HepG2 (cell line): Measurements from ENCODE around the gene HS3ST3B1. TPM values are rescaled to one million over a fixed set of nuclear protein-coding genes. Genes with fewer than 3 reads are reported as not detected.

Experiments used
- ATAC-seq: fragments of 200-7000 bp; cut with Tn5 transposase; 3 replicates; pipeline ENCODE4 v1.9.1; 2020; ENCODE audit warnings: mild to moderate bottlenecking, moderate library complexity
- BruUV-seq: library from RNA; stranded (reverse); fragments of 400-500 nt; replicated peaks from 2 replicates; lab custom pipeline; 2021; lab: Mats Ljungman, UMichigan
- CTCF ChIA-PET: fragments of 300-600 bp; formaldehyde crosslinking; extraction: SDS; loops from one replicate; lab custom pipeline; 2021; ENCODE audit warnings: low total read pairs, inconsistent platforms, low intra/inter-chr PET ratio; lab: Yijun Ruan, JAX
- POLR2A ChIA-PET: fragments of 350-600 bp; sonication (Branson Sonifier 250); formaldehyde crosslinking; loops from one replicate; lab custom pipeline; 2020; ENCODE audit warnings: antibody characterized with exemption, inconsistent platforms; lab: Yijun Ruan, JAX
- DNase-seq: peaks from one replicate; pipeline ENCODE4 v3.0.0-alpha.2; 2015; ENCODE audit warnings: low spot score
- FAIRE-seq: peaks from 3 replicates; lab custom pipeline; 2011; peaks lifted over from hg19 to GRCh38; lab: Jason Lieb, UNC
- H2AFZ ChIP-seq: one replicate; pipeline ENCODE4 v1.6.1; 2011; ENCODE audit warnings: low read length, inconsistent platforms
- H3K27ac ChIP-seq: fragments of 300-600 bp; 3 replicates; pipeline ENCODE4 v1.8.0; 2011; ENCODE audit warnings: mixed run types, mild to moderate bottlenecking, mixed read lengths, low read length, inconsistent platforms; ENCODE audit not compliant: insufficient read depth; ENCODE audit errors: extremely low read length
- H3K27me3 ChIP-seq, 2 experiments: fragments of 200-600 bp in 1 of 2; 2 replicates in 1 of 2; 3 replicates in 1 of 2; pipeline versions ENCODE4 v1.6.0 to v1.8.0; 2011; ENCODE audit warnings: low read length in 2 of 2, mild to moderate bottlenecking in 2 of 2, moderate library complexity in 2 of 2, inconsistent platforms in 1 of 2; ENCODE audit not compliant: insufficient read depth in 2 of 2, control insufficient read depth in 1 of 2
- H3K36me3 ChIP-seq, 2 experiments: fragments of 200-600 bp in 1 of 2; replicated peaks in 1 of 2; 2 replicates in 1 of 2; 3 replicates in 1 of 2; pipeline versions ENCODE4 v1.5.1 to v1.8.0; 2011; ENCODE audit warnings: low read length in 2 of 2, inconsistent platforms in 1 of 2; ENCODE audit not compliant: insufficient read depth in 2 of 2, control insufficient read depth in 1 of 2
- H3K4me1 ChIP-seq: 2 replicates; pipeline ENCODE4 v1.5.1; 2012; ENCODE audit warnings: low read length, inconsistent platforms; ENCODE audit not compliant: insufficient read depth
- H3K4me2 ChIP-seq: 2 replicates; pipeline ENCODE4 v1.6.0; 2011; ENCODE audit warnings: low read depth, low read length, inconsistent platforms
- H3K4me3 ChIP-seq, 3 experiments: fragments of 200-600 bp in 1 of 3; sonication (generic), shearing (Covaris generic) in 1 of 3; replicated peaks in 1 of 3; 2 replicates each; pipeline ENCODE4 v1.5.1; 2011 to 2016; ENCODE audit warnings: low read length in 3 of 3, inconsistent platforms in 2 of 3, low read depth in 2 of 3, mild to moderate bottlenecking in 2 of 3, control low read depth in 1 of 3, mixed read lengths in 1 of 3; ENCODE audit not compliant: insufficient read depth in 1 of 3
- H3K79me2 ChIP-seq: one replicate; pipeline ENCODE4 v1.6.1; 2011; ENCODE audit warnings: low read length, inconsistent platforms; ENCODE audit not compliant: insufficient read depth
- H3K9ac ChIP-seq: 2 replicates; pipeline ENCODE4 v1.6.0; 2011; ENCODE audit warnings: mild to moderate bottlenecking, low read depth, low read length, inconsistent platforms; ENCODE audit not compliant: insufficient read depth
- H3K9me3 ChIP-seq: 2 replicates; pipeline ENCODE4 v1.5.1; 2012; ENCODE audit warnings: mild to moderate bottlenecking, low read length
- H4K20me1 ChIP-seq: 2 replicates; pipeline ENCODE4 v1.6.0; 2011; ENCODE audit warnings: inconsistent platforms, mild to moderate bottlenecking, low read length, moderate library complexity; ENCODE audit not compliant: insufficient read depth
- CEBPB ChIP-seq: IDR thresholded peaks from 2 replicates; pipeline ENCODE4 v1.6.1; 2011; ENCODE audit warnings: low read depth, low read length, improper control_type of control experiment, borderline replicate concordance
- PRMT3 ChIP-seq: sonication (generic); formaldehyde crosslinking; IDR thresholded peaks from 2 replicates; pipeline ENCODE4 v1.8.1; 2022; ENCODE audit warnings: low read depth, mild to moderate bottlenecking, moderate library complexity, missing genetic modification reagents, borderline replicate concordance
- ZBTB33 ChIP-seq: sonication (generic); formaldehyde crosslinking; IDR thresholded peaks from 2 replicates; pipeline ENCODE4 v1.4.0; 2020; ENCODE audit warnings: missing genetic modification reagents
- WGBS: methylation state at CpG from one replicate; pipeline ENCODE4 v1.1.6; 2017; ENCODE audit warnings: low lambda C conversion rate; 5-methylcytosine and 5-hydroxymethylcytosine counted together
- in situ Hi-C: cut with HindIII; loops from 2 replicates; pipeline ENCODE4 v1.10.0; 2017; ENCODE audit warnings: low pct_unique_long_range_greater_than_20kb; ENCODE audit not compliant: extremely low pct_ligation_motif_present
- intact Hi-C: fragments of 100-400 bp; cut with micrococcal nuclease; formaldehyde crosslinking; loops from one replicate; pipeline ENCODE4 v1.10.0; 2022; ENCODE audit not compliant: unreplicated experiment
- polyA plus RNA-seq, 8 experiments: library from polyadenylated mRNA; depleted of rRNA in 3 of 8; stranded (reverse) in 7 of 8; unstranded in 1 of 8; fragments of >200 nt; fragmentation: Illumina TruSeq in 4 of 8; extraction: Trizol in 4 of 8; gene quantifications; 2 replicates each; pipeline versions ENCODE4 v1.2.1 to v1.2.3, GENCODE V29; 2011 to 2016; ENCODE audit warnings: low read depth in 4 of 8, missing spikeins in 1 of 8, mixed read lengths in 1 of 8; ENCODE audit not compliant: insufficient read depth in 1 of 8
- total RNA-seq, 5 experiments: library from RNA; depleted of rRNA; stranded (reverse); fragments of >200 nt; fragmentation: Illumina TruSeq; extraction: Trizol; gene quantifications; 2 replicates each; pipeline ENCODE4 v1.2.3, GENCODE V29; 2016; ENCODE audit warnings: low read depth in 1 of 5

HS3ST3B1 gene
- total and polyA plus RNA-seq, 2 of the 13 experiments (the other 11 are each of a cell fraction or from before 2014, with no cell fraction given), result 15.7 to 39.5 TPM

- BruUV-seq, result no TSS peak
- no peak for TF ChIP-seq PRMT3 (CRISPR knock-in tag)
- no peak overlapping the region for H3K4me3 ChIP-seq
- in situ Hi-C loops (no loop called here), intact Hi-C loops (no loop called here)
- no peak for FAIRE-seq
- peaks cover 71% of the 10 kb centered on the region for H3K79me2 ChIP-seq
- H2AFZ ChIP-seq, result no peak overlapping the region
- ATAC-seq, result no peak
- H3K27me3 ChIP-seq, result no peaks in the 10 kb centered on the region
- no peaks in the 10 kb centered on the region for H3K9me3 ChIP-seq
- no peak overlapping the region for H3K27ac ChIP-seq
- H3K36me3 ChIP-seq, result peaks cover 8 to 80% of the 10 kb centered on the region in 2 experiments
- peaks cover 16% of the 10 kb centered on the region for H3K4me1 ChIP-seq
- H3K9ac ChIP-seq, result no peak overlapping the region
- CTCF ChIA-PET, result no interaction called here
- WGBS, result 96% methylated on average over 3 of the region's 3 CpGs
- no peak overlapping the region for H3K4me2 ChIP-seq
- no peak for DNase-seq
- H4K20me1 ChIP-seq, result no peaks in the 10 kb centered on the region; the same call in 1 of the 2 replicates
- POLR2A ChIA-PET, result interaction anchor here (0.9 to 1.0 kb wide), 2 partner anchors 23 to 96 kb away, joined by 3 to 4 read pairs; partner anchors contain the start of gene HS3ST3B1
Measured at GRCh38 chr17:14396547-14396946, 95.7 kb downstream of the HS3ST3B1 start.

GRCh38 chr17:14398766-14399165, 97.9 kb downstream of the HS3ST3B1 start:
- in situ Hi-C loops, result no loop called here
- intact Hi-C loops, result no loop called here
- Histone ChIP-seq H3K27me3 (no peaks in the 10 kb centered on the region), H3K4me2 (no peak overlapping the region), H3K9ac (no peak overlapping the region), H3K27ac (no peak overlapping the region), H3K79me2 (peaks cover 71% of the 10 kb centered on the region), H3K9me3 (no peaks in the 10 kb centered on the region), H3K4me1 (peaks cover 22% of the 10 kb centered on the region), H4K20me1 (no peaks in the 10 kb centered on the region; the same call in 1 of the 2 replicates), H2AFZ (no peak overlapping the region), H3K36me3 (peaks cover 15 to 84% of the 10 kb centered on the region in 2 experiments), H3K4me3 (no peak overlapping the region)
- WGBS, result 97% methylated on average over 1 of the region's 1 CpG
- BruUV-seq, result no TSS peak
- CTCF ChIA-PET, result no interaction called here
- DNase-seq (no peak), FAIRE-seq (no peak), ATAC-seq (no peak)
- TF ChIP-seq ZBTB33, result no peak
- peak; percentile 30; the same call in 1 of the 2 replicates for TF ChIP-seq CEBPB
- POLR2A ChIA-PET, result no interaction called here

Other genes with a start within 250 kb of the HS3ST3B1 start
- 20.1 and 20.6 TPM in 2 replicates for gene COX10, start 231.6 kb upstream of the HS3ST3B1 start, total RNA-seq (2016; rRNA removed; fragmentation: Illumina TruSeq; extraction: Trizol)
- gene COX10, start 231.6 kb upstream of the HS3ST3B1 start, polyA plus RNA-seq (2011; rRNA removed), result 12.4 and 13.9 TPM in 2 replicates
- gene CDRT15, start 64.2 kb upstream of the HS3ST3B1 start, total RNA-seq (2016; rRNA removed; fragmentation: Illumina TruSeq; extraction: Trizol), result not detected in 2 replicates
- gene CDRT15, start 64.2 kb upstream of the HS3ST3B1 start, polyA plus RNA-seq (2011; rRNA removed), result not detected in 2 replicates